Measurements from ENCODE around the gene PDZRN3.

The PDZRN3 gene

GRCh38 chr3:73623346-73623745, 1.4 kb downstream of the PDZRN3 start:
- no peak for DNase-seq (ENCODE audit: low read depth in 1 of 2, low spot score in 1 of 2)

- DNase-seq (ENCODE audit: low read depth in 1 of 2, low spot score in 1 of 2), result no peak
Observed at GRCh38 chr3:73622091-73622805, 2.5 kb downstream of the PDZRN3 start.

- DNase-seq (ENCODE audit: low read depth in 1 of 2, low spot score in 1 of 2), result no peak
Observed at GRCh38 chr3:73621388-73621787, 3.4 kb downstream of the PDZRN3 start.

- no peak for DNase-seq (ENCODE audit: low read depth in 1 of 2, low spot score in 1 of 2)
Observed at GRCh38 chr3:73618461-73618860, 6.3 kb downstream of the PDZRN3 start.

- DNase-seq (ENCODE audit: low read depth in 1 of 2, low spot score in 1 of 2), result no peak
Observed at GRCh38 chr3:73616056-73616455, 8.7 kb downstream of the PDZRN3 start.

GRCh38 chr3:73614419-73614818, 10.3 kb downstream of the PDZRN3 start:
- no peak for DNase-seq (ENCODE audit: low read depth in 1 of 2, low spot score in 1 of 2)

- DNase-seq (ENCODE audit: low read depth in 1 of 2, low spot score in 1 of 2), result no peak
Observed at GRCh38 chr3:73611176-73611575, 13.6 kb downstream of the PDZRN3 start.

GRCh38 chr3:73610493-73610892, 14.2 kb downstream of the PDZRN3 start:
- DNase-seq (ENCODE audit: low read depth in 1 of 2, low spot score in 1 of 2), result no peak

- DNase-seq (ENCODE audit: low read depth in 1 of 2, low spot score in 1 of 2), result no peak
Observed at GRCh38 chr3:73609655-73610054, 15.1 kb downstream of the PDZRN3 start.

- DNase-seq (ENCODE audit: low read depth in 1 of 2, low spot score in 1 of 2), result no peak
Observed at GRCh38 chr3:73609315-73609641, 15.5 kb downstream of the PDZRN3 start.

GRCh38 chr3:73608456-73609314, 16.1 kb downstream of the PDZRN3 start:
- DNase-seq (ENCODE audit: low read depth in 1 of 2, low spot score in 1 of 2), result no peak

- no peak for DNase-seq (ENCODE audit: low read depth in 1 of 2, low spot score in 1 of 2)
Observed at GRCh38 chr3:73605861-73606260, 18.9 kb downstream of the PDZRN3 start.

GRCh38 chr3:73605412-73605811, 19.3 kb downstream of the PDZRN3 start:
- DNase-seq (ENCODE audit: low read depth in 1 of 2, low spot score in 1 of 2), result no peak

GRCh38 chr3:73604451-73604850, 20.3 kb downstream of the PDZRN3 start:
- DNase-seq (ENCODE audit: low read depth in 1 of 2, low spot score in 1 of 2), result no peak

- no peak for DNase-seq (ENCODE audit: low read depth in 1 of 2, low spot score in 1 of 2)
Observed at GRCh38 chr3:73603762-73604171, 21.0 kb downstream of the PDZRN3 start.

- DNase-seq (ENCODE audit: low read depth in 1 of 2, low spot score in 1 of 2), result no peak
Observed at GRCh38 chr3:73602170-73602569, 22.6 kb downstream of the PDZRN3 start.

GRCh38 chr3:73601481-73601880, 23.3 kb downstream of the PDZRN3 start:
- DNase-seq (ENCODE audit: low read depth in 1 of 2, low spot score in 1 of 2), result no peak

- DNase-seq (ENCODE audit: low read depth in 1 of 2, low spot score in 1 of 2), result no peak
Observed at GRCh38 chr3:73601011-73601410, 23.7 kb downstream of the PDZRN3 start.

- no peak for DNase-seq (ENCODE audit: low read depth in 1 of 2, low spot score in 1 of 2)
Observed at GRCh38 chr3:73600293-73600938, 24.3 kb downstream of the PDZRN3 start.

GRCh38 chr3:73599605-73600004, 25.1 kb downstream of the PDZRN3 start:
- no peak for DNase-seq (ENCODE audit: low read depth in 1 of 2, low spot score in 1 of 2)

- DNase-seq (ENCODE audit: low read depth in 1 of 2, low spot score in 1 of 2), result no peak
Observed at GRCh38 chr3:73597476-73597875, 27.3 kb downstream of the PDZRN3 start.
